Sigmoid colon (tissue), 7 donors: ENCODE results near the gene USP6. TPM values are rescaled to one million over a fixed set of nuclear protein-coding genes. Genes with fewer than 3 reads are reported as not detected.

ENCODE experiments used
- DNase-seq: peaks from one replicate; pipeline ENCODE4 v3.0.0-alpha.2; 2019
- H3K27ac ChIP-seq, 4 donors: fragments of 200-600 bp; sonication (generic); one replicate each; pipeline ENCODE4 v1.5.1; 2016 to 2019; ENCODE audit warnings: mild to moderate bottlenecking in 1 of 4
- H3K27me3 ChIP-seq, 3 donors: fragments of 200-600 bp; sonication (generic); one replicate each; pipeline ENCODE4 v1.5.1; 2019; ENCODE audit warnings: mild to moderate bottlenecking in 1 of 3
- H3K36me3 ChIP-seq, 4 donors: fragments of 200-600 bp; sonication (generic); one replicate each; pipeline ENCODE4 v1.5.1; 2016 to 2019
- H3K4me1 ChIP-seq, 4 donors: fragments of 200-600 bp; sonication (generic); one replicate each; pipeline ENCODE4 v1.5.1; 2017 to 2019
- H3K4me3 ChIP-seq, 4 donors: fragments of 200-600 bp; sonication (generic); one replicate each; pipeline ENCODE4 v1.5.1; 2017 to 2019; ENCODE audit warnings: mild to moderate bottlenecking in 2 of 4, moderate library complexity in 1 of 4
- H3K9me3 ChIP-seq, 4 donors: fragments of 200-600 bp in 3 of 4; sonication (generic) in 3 of 4; one replicate each; pipeline versions ENCODE4 v1.5.1 to v1.6.1; 2013 to 2019
- CTCF ChIP-seq, 4 experiments: fragments of 450-650 bp in 3 of 4; fragments of 200-600 bp in 1 of 4; IDR thresholded peaks; one replicate each; pipeline ENCODE4 v1.5.1; 2016 to 2019; ENCODE audit warnings: antibody characterized with exemption in 4 of 4, mild to moderate bottlenecking in 3 of 4, moderate library complexity in 2 of 4
- EP300 ChIP-seq, 4 donors: sonication (generic); formaldehyde crosslinking; IDR thresholded peaks; one replicate each; pipeline ENCODE4 v1.6.1; 2017; ENCODE audit warnings: antibody characterized with exemption in 4 of 4
- POLR2A ChIP-seq, 2 donors: fragments of 450-650 bp; IDR thresholded peaks; one replicate each; pipeline ENCODE4 v1.6.1; 2016; ENCODE audit warnings: antibody characterized with exemption in 2 of 2, mild to moderate bottlenecking in 2 of 2, moderate library complexity in 2 of 2
- POLR2AphosphoS5 ChIP-seq, 4 donors: sonication (generic); formaldehyde crosslinking; IDR thresholded peaks; one replicate each; pipeline ENCODE4 v1.6.1; 2017; ENCODE audit warnings: antibody characterized with exemption in 4 of 4
- WGBS, 2 donors: extraction: QIAGEN DNeasy Blood & Tissue Kit; methylation state at CpG; one replicate each; pipeline ENCODE4 v1.1.7; 2013; 5-methylcytosine and 5-hydroxymethylcytosine counted together
- intact Hi-C: fragments of 100-400 bp; cut with DNase I; formaldehyde crosslinking; loops from one replicate; pipeline ENCODE4 v1.15.1; 2023
- polyA plus RNA-seq, 3 donors: library from polyadenylated mRNA; stranded (reverse); fragments of 200-250 nt; gene quantifications; one replicate each; pipeline ENCODE4 v1.2.3, GENCODE V29; 2013
- total RNA-seq, 4 donors: library from RNA; depleted of rRNA; stranded (reverse); fragments of >200 nt; gene quantifications; one replicate each; pipeline ENCODE4 v1.1.0, GENCODE V29; 2016
- donor health status: healthy with polysubstance abuse.
- donor health status: Bipolar disorder and iron deficiency.
- donor health status: healthy.

USP6 gene
- total and polyA plus RNA-seq, 7 donors = 0.06 to 2.5 TPM; not detected in 5

GRCh38 chr17:5077781-5078105, 38.1 kb upstream of the USP6 start:
- Histone ChIP-seq H3K4me1 (peaks cover 0 to 22% (median 14%) of the 10 kb centered on the region in 4 donors), H3K27ac (peak overlapping the region; percentile 80 to 86 (median 85)), H3K9me3 (peaks cover 0 to 5% (median 0%) of the 10 kb centered on the region in 4 donors), H3K36me3 (no peaks in the 10 kb centered on the region), H3K27me3 (no peaks in the 10 kb centered on the region), H3K4me3 (peak overlapping the region; percentile 72 to 92 (median 85))
- intact Hi-C loops = loop anchor here (2.0 to 5.0 kb wide), 3 partner anchors 19 to 115 kb away; partner anchors contain the start of genes ZNF232 and ZNF594
- DNase-seq = no peak
- WGBS, 2 donors = 27 to 37% methylated on average over 14 of the region's 14 CpGs
- TF ChIP-seq EP300 (IDR thresholded peaks at IDR 0.05) = no peak

- peak; percentile 45 to 47 for TF ChIP-seq POLR2A (IDR thresholded peaks at IDR 0.05)
- TF ChIP-seq EP300 (IDR thresholded peaks at IDR 0.05) = no peak
- peak; percentile 50 to 86 (median 65) for TF ChIP-seq POLR2AphosphoS5 (IDR thresholded peaks at IDR 0.05)
- TF ChIP-seq CTCF (IDR thresholded peaks at IDR 0.05) = peak in 1 of 4 experiments; percentile 16
- peak; percentile 91 for DNase-seq
- peak within 1 kb of the TSS; percentile 80 to 86 (median 85) for H3K27ac ChIP-seq
- peaks cover 0 to 6% (median 0%) of the 10 kb centered on the region in 4 donors for H3K36me3 ChIP-seq
- 1% methylated on average over 75 of the region's 75 CpGs for WGBS, 2 donors
- no peaks in the 10 kb centered on the region for H3K27me3 ChIP-seq
- peaks cover 0 to 22% (median 14%) of the 10 kb centered on the region in 4 donors for H3K4me1 ChIP-seq
- intact Hi-C loops = loop anchor here (2.0 to 5.0 kb wide), 3 partner anchors 18 to 114 kb away; partner anchors contain the start of genes ZNF232 and ZNF594
- H3K9me3 ChIP-seq = peaks cover 0 to 5% (median 0%) of the 10 kb centered on the region in 4 donors
- H3K4me3 ChIP-seq = peak within 1 kb of the TSS; percentile 72 to 92 (median 85)
Measured at GRCh38 chr17:5078106-5079028, 37.5 kb upstream of the USP6 start, which contains the start of gene ZFP3. ZFP3 (plus strand) TSS chr17:5078467; CDS start chr17:5091505, 13,038 bp downstream.

- peaks cover 0 to 15% (median 4%) of the 10 kb centered on the region in 4 donors for H3K9me3 ChIP-seq
- H3K4me3 ChIP-seq = no peak overlapping the region
- no peak for DNase-seq
- intact Hi-C loops = no loop called here
- peaks cover 0 to 22% (median 14%) of the 10 kb centered on the region in 4 donors for H3K4me1 ChIP-seq
- 91 to 95% methylated on average over 3 of the region's 3 CpGs for WGBS, 2 donors
- peaks cover 0 to 10% (median 0%) of the 10 kb centered on the region in 4 donors for H3K36me3 ChIP-seq
- H3K27me3 ChIP-seq = no peaks in the 10 kb centered on the region
- TF ChIP-seq CTCF (IDR thresholded peaks at IDR 0.05) (no peak), POLR2AphosphoS5 (IDR thresholded peaks at IDR 0.05) (no peak), POLR2A (IDR thresholded peaks at IDR 0.05) (no peak), EP300 (IDR thresholded peaks at IDR 0.05) (no peak)
- H3K27ac ChIP-seq = no peak overlapping the region
Measured at GRCh38 chr17:5080591-5080990, 35.2 kb upstream of the USP6 start.

GRCh38 chr17:5092218-5093010, 23.4 kb upstream of the USP6 start:
- Histone ChIP-seq H3K36me3 (peaks cover 27 to 62% (median 45%) of the 10 kb centered on the region in 4 donors), H3K4me3 (no peak overlapping the region), H3K9me3 (peaks cover 71 to 80% (median 74%) of the 10 kb centered on the region in 4 donors), H3K4me1 (peaks cover 0 to 11% (median 7%) of the 10 kb centered on the region in 4 donors), H3K27ac (no peak overlapping the region), H3K27me3 (no peaks in the 10 kb centered on the region)
- intact Hi-C loops = no loop called here
- TF ChIP-seq CTCF (IDR thresholded peaks at IDR 0.05) = no peak
- no peak for TF ChIP-seq POLR2A (IDR thresholded peaks at IDR 0.05)
- no peak for TF ChIP-seq EP300 (IDR thresholded peaks at IDR 0.05)
- no peak for TF ChIP-seq POLR2AphosphoS5 (IDR thresholded peaks at IDR 0.05)
- no peak for DNase-seq
- 98 to 99% methylated on average over 6 of the region's 6 CpGs for WGBS, 2 donors
